Endodermal cell (in vitro differentiated cells): ENCODE data around the gene POLR2L. TPM values are rescaled to one million over a fixed set of nuclear protein-coding genes. Genes with fewer than 3 reads are reported as not detected.

Experiments used
- DNase-seq: peaks from one replicate; pipeline ENCODE4 v3.0.0-alpha.2; 2017
- H3K27ac ChIP-seq: 2 replicates; pipeline ENCODE4 v1.5.1; 2013; ENCODE audit warnings: mild to moderate bottlenecking, low read depth, low read length, moderate library complexity
- H3K27me3 ChIP-seq: 2 replicates; pipeline ENCODE4 v1.6.1; 2013; ENCODE audit warnings: mild to moderate bottlenecking, low read length, moderate library complexity; ENCODE audit not compliant: insufficient read depth, control insufficient read depth, poor library complexity, severe bottlenecking
- H3K36me3 ChIP-seq: 2 replicates; pipeline ENCODE4 v1.7.0; 2013; ENCODE audit warnings: mild to moderate bottlenecking, low read length, moderate library complexity; ENCODE audit not compliant: control insufficient read depth, insufficient read depth
- H3K4me1 ChIP-seq: one replicate; pipeline ENCODE4 v1.7.0; 2013; ENCODE audit warnings: low read length; ENCODE audit not compliant: control insufficient read depth, insufficient read depth
- H3K4me3 ChIP-seq: 2 replicates; pipeline ENCODE4 v1.5.1; 2013; ENCODE audit warnings: mild to moderate bottlenecking, low read length, moderate library complexity
- H3K9ac ChIP-seq: 2 replicates; pipeline ENCODE4 v1.6.1; 2013; ENCODE audit warnings: mild to moderate bottlenecking, low read length, moderate library complexity; ENCODE audit not compliant: poor library complexity, severe bottlenecking; ENCODE audit errors: extremely low read depth
- H3K9me3 ChIP-seq: 2 replicates; pipeline ENCODE4 v1.6.1; 2013; ENCODE audit warnings: mild to moderate bottlenecking, low read length, moderate library complexity; ENCODE audit not compliant: control insufficient read depth
- H3K27ac Mint-ChIP-seq: 2 replicates; pipeline ENCODE4 v1.8.0; 2020; ENCODE audit warnings: mixed read lengths
- H3K27me3 Mint-ChIP-seq: 2 replicates; pipeline ENCODE4 v1.8.0; 2021; ENCODE audit warnings: mild to moderate bottlenecking, mixed read lengths; ENCODE audit not compliant: insufficient read depth
- H3K36me3 Mint-ChIP-seq: 2 replicates; pipeline ENCODE4 v1.8.0; 2020; ENCODE audit warnings: low read depth, mixed read lengths
- H3K4me1 Mint-ChIP-seq: 2 replicates; pipeline ENCODE4 v1.8.0; 2020; ENCODE audit warnings: mixed read lengths
- H3K4me3 Mint-ChIP-seq: 2 replicates; pipeline ENCODE4 v1.8.0; 2020; ENCODE audit warnings: mild to moderate bottlenecking, moderate library complexity, mixed read lengths
- H3K9me3 Mint-ChIP-seq: 2 replicates; pipeline ENCODE4 v1.8.0; 2020; ENCODE audit warnings: mild to moderate bottlenecking, mixed read lengths
- WGBS, 2 experiments: methylation state at CpG; one replicate each; pipeline versions ENCODE4 v1.1.5 to v1.1.7; 2013; ENCODE audit warnings: missing lambda C conversion rate in 2 of 2, mixed read lengths in 1 of 2; ENCODE audit not compliant: insufficient coverage in 1 of 2, insufficient read length in 1 of 2; 5-methylcytosine and 5-hydroxymethylcytosine counted together
- total RNA-seq, 2 donors: library from RNA; stranded (reverse); fragmentation: NEBNext Ultra II Directional in 1 of 2; extraction: Animal tissue kit (Norgen Biotek cat#: 25700) in 1 of 2; gene quantifications; 2 replicates in 1 of 2; 3 replicates in 1 of 2; pipeline ENCODE4 v1.2.1, GENCODE V29; 2021
- TF ChIP-seq, protein P1 (sequence below): fragments of 200-600 bp; sonication (generic); conservative IDR thresholded peaks from 2 replicates; pipeline ENCODE4 v1.5.0; 2021; ENCODE audit warnings: antibody characterized with exemption, mild to moderate bottlenecking

POLR2L gene
- total RNA-seq, 2 donors from 2014 or later = 139 to 148 TPM

DNA sequence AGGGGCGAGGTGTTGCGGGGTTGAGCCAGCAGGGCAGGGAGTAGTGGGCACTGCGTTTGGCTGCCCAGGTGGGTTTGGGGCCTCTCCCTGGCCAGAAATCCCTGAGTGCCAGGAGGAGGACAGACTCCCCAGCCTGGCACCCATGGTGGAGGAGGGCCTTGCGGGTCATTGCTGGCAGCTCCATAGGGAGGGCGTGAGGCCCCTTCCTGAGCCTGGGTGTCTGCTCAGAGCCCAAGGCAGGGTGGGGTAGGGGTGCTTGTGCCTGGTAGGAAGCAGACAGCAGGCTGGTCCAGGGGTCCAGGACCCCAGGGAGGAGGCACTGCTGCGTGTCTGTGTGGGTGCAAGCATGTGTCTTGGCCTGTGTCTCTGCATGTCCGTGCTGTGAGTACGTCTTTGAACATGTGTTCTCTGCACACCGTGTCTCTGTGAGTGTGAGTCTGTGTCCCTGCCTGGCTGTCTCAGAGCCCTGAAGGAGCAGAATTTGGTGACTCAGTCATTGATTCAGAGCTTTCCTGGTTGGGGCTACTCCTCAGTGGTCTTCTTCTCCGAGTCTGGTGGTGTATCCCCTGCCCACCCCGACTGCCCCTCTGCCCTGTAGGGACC lies 4.3 kb upstream of the POLR2L start:
- peaks cover 24% of the 10 kb centered on the region for H3K4me1 ChIP-seq
- 93 to 100% methylated on average over 9 to 11 of the region's 11 CpGs for WGBS, 2 experiments
- no peak overlapping the region for H3K9ac ChIP-seq
- Mint-ChIP-seq H3K36me3 (no peaks in the 10 kb centered on the region), H3K4me1 (peaks cover 7% of the 10 kb centered on the region), H3K27ac (no peak overlapping the region), H3K4me3 (no peak overlapping the region), H3K27me3 (peaks cover 7% of the 10 kb centered on the region), H3K9me3 (no peaks in the 10 kb centered on the region)
- H3K27ac ChIP-seq = no peak overlapping the region
- H3K4me3 ChIP-seq = no peak overlapping the region
- no peaks in the 10 kb centered on the region for H3K27me3 ChIP-seq
- TF ChIP-seq, protein P1, sequence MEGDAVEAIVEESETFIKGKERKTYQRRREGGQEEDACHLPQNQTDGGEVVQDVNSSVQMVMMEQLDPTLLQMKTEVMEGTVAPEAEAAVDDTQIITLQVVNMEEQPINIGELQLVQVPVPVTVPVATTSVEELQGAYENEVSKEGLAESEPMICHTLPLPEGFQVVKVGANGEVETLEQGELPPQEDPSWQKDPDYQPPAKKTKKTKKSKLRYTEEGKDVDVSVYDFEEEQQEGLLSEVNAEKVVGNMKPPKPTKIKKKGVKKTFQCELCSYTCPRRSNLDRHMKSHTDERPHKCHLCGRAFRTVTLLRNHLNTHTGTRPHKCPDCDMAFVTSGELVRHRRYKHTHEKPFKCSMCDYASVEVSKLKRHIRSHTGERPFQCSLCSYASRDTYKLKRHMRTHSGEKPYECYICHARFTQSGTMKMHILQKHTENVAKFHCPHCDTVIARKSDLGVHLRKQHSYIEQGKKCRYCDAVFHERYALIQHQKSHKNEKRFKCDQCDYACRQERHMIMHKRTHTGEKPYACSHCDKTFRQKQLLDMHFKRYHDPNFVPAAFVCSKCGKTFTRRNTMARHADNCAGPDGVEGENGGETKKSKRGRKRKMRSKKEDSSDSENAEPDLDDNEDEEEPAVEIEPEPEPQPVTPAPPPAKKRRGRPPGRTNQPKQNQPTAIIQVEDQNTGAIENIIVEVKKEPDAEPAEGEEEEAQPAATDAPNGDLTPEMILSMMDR = no peak
- H3K36me3 ChIP-seq = no peaks in the 10 kb centered on the region
- no peak for DNase-seq
- no peaks in the 10 kb centered on the region for H3K9me3 ChIP-seq

DNA sequence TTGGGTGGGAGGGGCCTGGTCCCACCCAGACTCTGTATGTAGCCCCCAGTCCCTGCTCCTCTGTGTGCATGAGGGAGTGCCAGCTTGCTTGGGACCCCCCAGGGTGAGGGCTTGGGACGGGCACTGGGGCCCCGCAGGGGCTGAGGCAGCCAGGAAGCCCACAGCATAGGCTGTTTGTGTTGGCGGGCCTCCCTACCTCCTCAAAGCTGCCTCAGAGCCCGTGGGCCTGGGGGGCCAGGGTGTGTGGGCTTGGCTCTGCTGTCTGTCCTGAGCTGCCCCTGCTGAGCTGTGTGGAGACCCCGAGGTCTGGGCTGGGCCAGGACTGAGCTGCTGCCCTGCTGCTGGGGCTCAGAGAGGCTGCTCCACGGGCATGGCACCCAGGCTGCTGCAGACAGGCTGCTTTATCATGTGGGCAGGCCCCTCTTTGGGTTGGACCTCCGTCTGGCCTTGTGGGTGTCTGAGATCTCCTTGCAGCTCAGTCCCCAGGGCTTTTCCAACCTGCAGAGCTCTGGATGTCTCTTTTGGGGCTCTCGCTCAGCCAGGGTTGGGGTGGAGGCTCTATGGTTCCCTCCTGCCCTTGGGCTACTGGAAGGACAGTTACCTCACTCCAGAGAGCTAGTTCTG lies 3.7 kb upstream of the POLR2L start:
- no peaks in the 10 kb centered on the region for H3K9me3 ChIP-seq
- Mint-ChIP-seq H3K27me3 (peaks cover 6% of the 10 kb centered on the region), H3K4me3 (no peak overlapping the region), H3K36me3 (no peaks in the 10 kb centered on the region), H3K4me1 (peaks cover 11% of the 10 kb centered on the region), H3K9me3 (no peaks in the 10 kb centered on the region), H3K27ac (no peak overlapping the region)
- WGBS, 2 experiments = 76 to 84% methylated on average over 6 to 8 of the region's 8 CpGs
- H3K36me3 ChIP-seq = peaks cover 4% of the 10 kb centered on the region
- no peaks in the 10 kb centered on the region for H3K27me3 ChIP-seq
- no peak overlapping the region for H3K27ac ChIP-seq
- H3K9ac ChIP-seq = no peak overlapping the region
- H3K4me3 ChIP-seq = no peak overlapping the region
- no peak for DNase-seq
- peaks cover 21% of the 10 kb centered on the region for H3K4me1 ChIP-seq
- TF ChIP-seq, protein P1 = no peak

DNA sequence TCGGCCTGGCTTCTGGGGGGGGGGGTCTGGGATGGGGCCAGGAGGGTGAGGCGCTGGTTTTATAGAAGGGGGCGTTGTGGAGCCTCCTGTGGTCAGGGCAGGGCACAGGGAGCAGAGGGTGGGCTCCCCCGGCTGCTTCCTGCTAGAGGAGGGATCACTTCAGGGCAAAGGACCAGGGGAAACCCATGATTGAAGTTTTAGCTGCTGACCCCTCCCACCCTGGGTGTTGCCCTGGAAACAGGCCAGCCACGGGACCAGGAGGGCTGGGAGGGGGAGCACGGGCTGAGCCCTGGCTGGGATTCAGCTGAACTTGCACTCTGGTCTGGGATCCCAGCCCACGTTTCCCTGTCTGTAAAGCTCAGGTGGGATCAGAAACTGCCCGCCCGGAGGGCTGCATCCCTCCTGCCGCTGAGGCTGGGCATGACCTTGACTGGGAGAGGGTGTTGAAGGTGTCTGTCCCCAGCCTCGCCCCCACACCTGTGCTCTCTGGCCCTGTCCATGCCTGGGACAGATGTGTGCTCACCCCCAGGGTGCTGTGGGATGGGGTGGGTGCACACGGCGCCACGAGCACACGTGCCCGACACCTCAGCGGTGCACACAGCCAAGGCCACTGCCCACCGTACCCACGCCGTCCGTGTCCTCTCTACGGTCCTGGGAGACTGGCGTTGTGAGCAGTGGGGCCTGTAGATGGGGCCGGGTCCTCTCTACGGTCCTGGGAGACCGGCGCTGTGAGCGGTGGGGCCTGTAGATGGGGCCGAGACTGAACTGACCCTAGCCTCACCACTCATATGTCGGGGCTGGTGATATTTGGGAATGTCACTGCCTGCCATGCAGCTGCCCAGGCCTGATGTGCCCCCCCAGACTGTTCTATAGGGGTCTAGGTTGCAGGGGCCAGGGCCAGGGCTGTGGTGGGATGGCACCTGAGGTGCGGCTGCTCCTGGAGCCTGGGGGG lies 2.6 kb upstream of the POLR2L start:
- H3K9me3 Mint-ChIP-seq = no peaks in the 10 kb centered on the region
- WGBS, 2 experiments = 39 to 46% methylated on average over 23 to 31 of the region's 31 CpGs
- Histone ChIP-seq H3K4me3 (peak overlapping the region; percentile 88), H3K9me3 (no peaks in the 10 kb centered on the region), H3K4me1 (peaks cover 18% of the 10 kb centered on the region), H3K9ac (peak overlapping the region; percentile 60), H3K27me3 (no peaks in the 10 kb centered on the region), H3K27ac (peak overlapping the region; percentile 34), H3K36me3 (peaks cover 14% of the 10 kb centered on the region)
- DNase-seq = peak; percentile 96
- H3K4me1 Mint-ChIP-seq = peaks cover 17% of the 10 kb centered on the region
- H3K4me3 Mint-ChIP-seq = peak overlapping the region; percentile 78
- TF ChIP-seq, protein P1 = peak; percentile 53
- H3K27me3 Mint-ChIP-seq = peaks cover 5% of the 10 kb centered on the region
- peaks cover 5% of the 10 kb centered on the region for H3K36me3 Mint-ChIP-seq
- H3K27ac Mint-ChIP-seq = peak overlapping the region; percentile 90
